Adipocyte (in vitro differentiated cells): Measurements from ENCODE around the gene IPCEF1.
"Not testable (repeated sequence)": the region's sequence is repeated elsewhere in the genome, so short reads cannot be mapped to it uniquely, and the experiment has no call there.

Experiments used
- DNase-seq: peaks from one replicate; pipeline ENCODE4 v3.0.0-alpha.2; 2015; ENCODE audit warnings: low read depth
- H3K27me3 ChIP-seq: replicated peaks from 2 replicates; pipeline ENCODE4 v1.7.0; 2013; ENCODE audit warnings: mild to moderate bottlenecking, low read length, moderate library complexity; ENCODE audit not compliant: control insufficient read depth, insufficient read depth
- H3K36me3 ChIP-seq: 2 replicates; pipeline ENCODE4 v1.7.0; 2013; ENCODE audit warnings: low read length, mild to moderate bottlenecking, moderate library complexity; ENCODE audit not compliant: control insufficient read depth, insufficient read depth, severe bottlenecking
- H3K4me1 ChIP-seq: 2 replicates; pipeline ENCODE4 v1.7.0; 2013; ENCODE audit warnings: mild to moderate bottlenecking, low read length, moderate library complexity; ENCODE audit not compliant: control insufficient read depth, insufficient read depth
- H3K4me3 ChIP-seq: 2 replicates; pipeline ENCODE4 v1.7.0; 2013; ENCODE audit warnings: mild to moderate bottlenecking, low read length, moderate library complexity
- H3K9ac ChIP-seq: 2 replicates; pipeline ENCODE4 v1.7.0; 2013; ENCODE audit warnings: mild to moderate bottlenecking, low read length, moderate library complexity
- H3K9me3 ChIP-seq: 2 replicates; pipeline ENCODE4 v1.7.0; 2013; ENCODE audit warnings: mild to moderate bottlenecking, low read length, moderate library complexity; ENCODE audit not compliant: control insufficient read depth

Gene IPCEF1

DNA sequence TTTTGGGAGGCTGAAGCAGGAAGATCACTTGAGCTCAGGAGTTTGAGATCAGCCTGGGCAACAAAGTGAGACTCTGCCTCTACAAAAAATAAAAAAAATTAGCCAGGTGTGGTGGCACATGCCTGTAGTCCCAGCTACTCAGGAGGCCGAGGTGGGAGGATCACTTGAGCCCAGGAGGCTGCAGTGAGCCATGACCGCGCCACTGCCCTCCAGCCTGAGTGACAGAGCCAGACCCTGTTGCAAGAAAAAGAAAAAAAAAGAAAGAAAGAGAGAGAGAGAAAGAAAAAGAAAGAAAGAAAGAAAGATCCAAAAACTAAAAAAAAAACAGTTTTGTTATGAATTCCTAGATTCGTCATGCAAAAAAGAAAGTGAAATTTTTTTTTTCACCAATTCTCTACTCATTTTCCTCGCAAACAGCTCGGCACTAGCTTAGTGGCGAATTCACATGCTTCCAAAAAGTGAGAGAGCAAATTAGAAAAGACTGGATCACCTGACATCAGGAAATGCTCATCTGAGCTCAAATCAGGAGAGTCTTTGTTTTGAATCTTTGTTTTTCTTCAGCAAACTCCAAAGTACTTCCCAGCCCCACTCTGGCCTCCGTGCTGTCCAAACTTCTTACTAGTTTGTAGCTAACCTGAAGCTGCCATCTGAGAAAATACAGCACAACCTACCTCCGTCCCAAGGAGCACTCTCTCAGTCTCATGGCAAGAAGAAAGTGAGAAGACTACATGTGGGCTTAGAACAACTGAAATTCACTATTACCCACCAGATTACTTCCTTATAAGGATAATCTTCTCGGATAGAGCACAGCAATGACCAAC is 27.0 kb downstream of the IPCEF1 start:
- no peak for DNase-seq
- no peaks in the 10 kb centered on the region for H3K4me1 ChIP-seq

DNA sequence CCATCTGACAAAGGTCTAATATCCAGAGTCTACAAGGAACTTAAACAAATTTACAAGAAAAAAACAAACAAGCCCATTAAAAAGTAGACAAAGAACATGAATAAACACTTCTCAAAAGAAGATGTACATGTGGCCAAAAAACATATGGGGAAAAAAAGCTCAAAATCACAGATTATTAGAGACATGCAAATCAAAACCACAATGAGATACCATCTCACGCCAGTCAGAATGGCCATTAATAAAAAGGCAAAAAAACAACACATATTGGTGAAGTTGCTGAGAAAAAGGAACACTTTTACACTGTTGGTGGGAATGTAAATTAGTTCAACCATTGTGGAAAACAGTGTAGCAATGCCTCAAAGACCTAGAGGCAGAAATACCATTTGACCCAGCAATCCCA is 29.3 kb downstream of the IPCEF1 start:
- not testable (repeated sequence) for H3K4me1 ChIP-seq, H3K36me3 ChIP-seq, H3K9me3 ChIP-seq, H3K27me3 ChIP-seq, H3K4me3 ChIP-seq, H3K9ac ChIP-seq, DNase-seq

More for the DNA sequence above, 27.0 kb downstream of the IPCEF1 start:
- H3K4me3 ChIP-seq, result peak overlapping the region; percentile 37
- no peaks in the 10 kb centered on the region for H3K27me3 ChIP-seq
- H3K9ac ChIP-seq, result peak overlapping the region; percentile 60
- H3K9me3 ChIP-seq, result no peaks in the 10 kb centered on the region
- H3K36me3 ChIP-seq, result no peaks in the 10 kb centered on the region

DNA sequence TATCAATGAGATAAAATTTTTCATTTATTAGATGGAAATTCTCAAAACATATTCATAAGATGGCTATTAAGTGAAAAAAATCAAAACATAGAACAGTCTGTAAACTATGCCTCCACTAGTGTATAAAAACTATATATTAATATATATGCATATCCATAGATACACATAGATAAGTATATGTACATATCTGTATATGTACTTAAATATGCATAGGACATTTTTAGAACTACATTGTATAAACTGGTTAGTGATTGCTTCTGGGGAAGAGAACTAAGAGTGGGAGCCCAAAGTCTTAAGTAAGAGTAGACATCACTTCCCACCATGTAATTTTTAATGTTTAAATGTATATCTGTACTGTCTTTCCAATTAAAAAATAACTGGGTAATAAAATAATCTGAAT is 31.5 kb downstream of the IPCEF1 start:
- no peaks in the 10 kb centered on the region for H3K27me3 ChIP-seq
- H3K9me3 ChIP-seq, result no peaks in the 10 kb centered on the region
- no peaks in the 10 kb centered on the region for H3K36me3 ChIP-seq
- H3K4me3 ChIP-seq, result no peak overlapping the region
- H3K4me1 ChIP-seq, result no peaks in the 10 kb centered on the region
- no peak overlapping the region for H3K9ac ChIP-seq
- no peak for DNase-seq

DNA sequence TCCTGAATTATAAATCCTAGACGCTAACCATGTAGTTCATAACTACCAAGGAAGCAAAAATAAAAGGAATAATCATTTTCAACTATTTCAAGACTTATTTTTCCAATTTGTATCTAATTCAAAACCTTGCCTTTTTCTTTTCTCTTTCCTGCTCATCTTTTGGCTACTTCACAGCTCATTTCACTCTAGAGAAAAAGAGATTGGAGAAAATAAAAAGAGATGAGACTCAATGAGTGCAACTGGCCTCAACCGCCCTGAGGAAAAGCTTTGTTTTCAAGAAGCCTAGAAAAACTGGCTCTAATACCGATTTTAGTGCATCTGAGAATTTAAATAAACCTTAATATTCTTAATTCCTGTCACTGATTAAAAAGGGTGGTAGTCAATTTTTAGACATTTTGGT is 36.4 kb downstream of the IPCEF1 start:
- peak overlapping the region; percentile 64 for H3K4me3 ChIP-seq
- H3K4me1 ChIP-seq, result peaks cover 21% of the 10 kb centered on the region
- H3K9me3 ChIP-seq, result no peaks in the 10 kb centered on the region
- DNase-seq, result no peak
- no peaks in the 10 kb centered on the region for H3K27me3 ChIP-seq
- no peaks in the 10 kb centered on the region for H3K36me3 ChIP-seq
- peak overlapping the region; percentile 54 for H3K9ac ChIP-seq

DNA sequence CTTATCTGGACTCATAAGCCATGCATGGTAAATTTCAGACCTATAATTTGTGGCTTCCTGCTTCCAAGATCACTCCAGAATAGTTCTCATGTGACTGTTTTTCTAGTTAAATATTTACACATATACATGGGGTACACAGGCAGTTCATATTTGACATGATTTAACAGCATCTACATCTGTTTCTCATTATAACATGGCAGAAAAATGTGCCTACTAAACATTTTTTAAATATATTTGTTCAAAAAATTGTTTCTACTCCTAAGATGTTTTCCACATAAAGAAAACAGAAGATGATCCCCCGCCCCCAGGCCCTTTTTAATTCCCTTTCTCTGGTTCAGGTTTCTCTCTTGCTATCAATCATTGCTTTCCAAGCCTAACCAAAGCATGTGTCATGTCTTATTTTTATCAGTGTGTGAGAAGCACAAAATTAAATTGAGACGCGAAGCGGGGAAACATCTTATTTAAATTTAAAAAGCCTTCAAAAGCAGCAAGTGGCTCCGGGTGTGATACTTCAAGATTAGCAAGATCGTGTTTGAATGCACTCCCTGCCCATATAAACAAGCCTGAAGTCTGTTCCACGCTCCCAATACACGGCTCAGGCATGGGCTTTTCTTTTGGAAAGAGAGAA is 37.3 kb downstream of the IPCEF1 start:
- Histone ChIP-seq H3K36me3 (no peaks in the 10 kb centered on the region), H3K4me1 (peaks cover 21% of the 10 kb centered on the region), H3K27me3 (no peaks in the 10 kb centered on the region), H3K4me3 (peak overlapping the region; percentile 64), H3K9me3 (no peaks in the 10 kb centered on the region), H3K9ac (peak overlapping the region; percentile 54)
- peak; percentile 89 for DNase-seq

DNA sequence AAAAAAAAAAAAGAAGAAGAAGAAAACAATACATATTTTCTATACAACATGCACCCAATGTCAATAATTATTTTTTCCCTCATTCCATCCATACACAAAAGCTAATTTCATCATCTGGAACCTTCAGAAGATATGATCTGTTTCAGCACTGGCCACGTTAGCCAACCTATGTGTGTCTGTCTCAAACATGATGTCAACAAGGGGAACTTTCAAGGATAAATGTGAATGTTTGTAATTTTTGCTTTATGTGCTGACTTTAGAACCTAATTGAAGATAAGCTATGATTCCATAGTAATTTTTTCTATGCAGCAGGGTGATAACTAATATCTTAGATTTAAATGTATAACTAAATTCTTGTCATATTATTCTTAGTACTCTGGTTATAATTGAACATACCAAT is 37.9 kb downstream of the IPCEF1 start:
- H3K27me3 ChIP-seq, result no peaks in the 10 kb centered on the region
- DNase-seq, result peak; percentile 74
- peaks cover 21% of the 10 kb centered on the region for H3K4me1 ChIP-seq
- peak overlapping the region; percentile 64 for H3K4me3 ChIP-seq
- no peaks in the 10 kb centered on the region for H3K9me3 ChIP-seq
- H3K9ac ChIP-seq, result no peak overlapping the region
- H3K36me3 ChIP-seq, result no peaks in the 10 kb centered on the region

DNA sequence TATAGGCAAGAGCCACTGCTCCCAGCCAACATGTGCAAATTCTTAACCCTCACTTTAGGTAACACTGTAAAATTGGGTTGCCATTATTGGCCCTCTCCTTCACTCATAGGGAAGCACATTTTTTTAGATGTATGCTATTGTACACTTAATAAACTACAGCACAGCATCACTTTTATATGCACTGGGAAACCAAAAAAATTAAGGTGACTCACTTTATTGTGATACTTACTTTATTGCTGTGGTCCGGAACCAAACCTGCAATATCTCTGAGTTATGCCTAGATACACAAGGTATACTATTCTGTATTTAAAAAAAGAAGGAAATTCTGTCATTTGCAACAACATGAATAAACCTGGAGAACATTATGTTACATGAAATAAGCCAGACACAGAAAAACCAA is 40.5 kb downstream of the IPCEF1 start:
- H3K27me3 ChIP-seq, result no peaks in the 10 kb centered on the region
- DNase-seq, result no peak
- peaks cover 21% of the 10 kb centered on the region for H3K4me1 ChIP-seq
- no peaks in the 10 kb centered on the region for H3K36me3 ChIP-seq
- no peaks in the 10 kb centered on the region for H3K9me3 ChIP-seq
- no peak overlapping the region for H3K9ac ChIP-seq
- no peak overlapping the region for H3K4me3 ChIP-seq

DNA sequence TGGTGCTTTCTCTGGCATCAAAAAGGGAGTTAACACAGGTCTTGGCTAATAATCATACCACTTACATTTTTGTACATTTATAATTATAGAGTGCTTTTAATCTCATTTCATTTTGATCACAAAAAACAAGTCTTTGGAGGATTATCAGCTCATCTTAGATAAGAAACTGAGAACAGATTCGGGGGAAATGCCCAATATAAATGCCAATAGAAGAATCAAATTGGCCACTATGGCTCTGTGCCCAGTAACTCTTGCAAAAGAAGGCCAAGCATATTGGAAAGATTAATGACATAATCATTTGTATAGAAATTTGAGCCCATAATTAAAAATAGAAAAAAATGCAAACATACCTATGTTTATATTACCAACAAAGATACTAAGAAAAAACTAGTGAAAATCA is 42.5 kb downstream of the IPCEF1 start:
- Histone ChIP-seq H3K36me3 (no peaks in the 10 kb centered on the region), H3K9ac (no peak overlapping the region), H3K27me3 (peaks cover 3% of the 10 kb centered on the region), H3K9me3 (no peaks in the 10 kb centered on the region), H3K4me3 (no peak overlapping the region), H3K4me1 (peaks cover 13% of the 10 kb centered on the region)
- peak; percentile 57 for DNase-seq

DNA sequence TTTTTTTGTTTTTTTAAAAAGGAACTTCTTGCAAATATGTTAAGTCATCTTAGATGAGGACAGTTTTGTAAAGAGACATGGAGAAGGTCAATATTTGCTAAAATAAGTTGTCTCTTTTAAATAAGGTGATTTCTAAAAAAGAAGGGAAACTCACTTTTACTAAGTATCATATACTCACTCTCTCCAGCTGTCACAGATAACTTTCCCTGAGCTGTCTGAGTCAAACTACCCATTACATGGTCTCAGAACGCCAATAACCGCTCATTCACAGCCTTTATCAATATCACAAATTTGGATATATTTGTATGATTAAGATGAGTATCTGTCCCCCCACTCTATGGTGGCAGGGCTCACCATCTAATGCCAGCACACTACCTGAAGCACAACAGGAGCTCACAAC is 47.6 kb downstream of the IPCEF1 start:
- no peaks in the 10 kb centered on the region for H3K36me3 ChIP-seq
- no peaks in the 10 kb centered on the region for H3K9me3 ChIP-seq
- H3K4me3 ChIP-seq, result no peak overlapping the region
- H3K27me3 ChIP-seq, result peaks cover 4% of the 10 kb centered on the region
- no peak for DNase-seq
- H3K9ac ChIP-seq, result no peak overlapping the region
- no peaks in the 10 kb centered on the region for H3K4me1 ChIP-seq

DNA sequence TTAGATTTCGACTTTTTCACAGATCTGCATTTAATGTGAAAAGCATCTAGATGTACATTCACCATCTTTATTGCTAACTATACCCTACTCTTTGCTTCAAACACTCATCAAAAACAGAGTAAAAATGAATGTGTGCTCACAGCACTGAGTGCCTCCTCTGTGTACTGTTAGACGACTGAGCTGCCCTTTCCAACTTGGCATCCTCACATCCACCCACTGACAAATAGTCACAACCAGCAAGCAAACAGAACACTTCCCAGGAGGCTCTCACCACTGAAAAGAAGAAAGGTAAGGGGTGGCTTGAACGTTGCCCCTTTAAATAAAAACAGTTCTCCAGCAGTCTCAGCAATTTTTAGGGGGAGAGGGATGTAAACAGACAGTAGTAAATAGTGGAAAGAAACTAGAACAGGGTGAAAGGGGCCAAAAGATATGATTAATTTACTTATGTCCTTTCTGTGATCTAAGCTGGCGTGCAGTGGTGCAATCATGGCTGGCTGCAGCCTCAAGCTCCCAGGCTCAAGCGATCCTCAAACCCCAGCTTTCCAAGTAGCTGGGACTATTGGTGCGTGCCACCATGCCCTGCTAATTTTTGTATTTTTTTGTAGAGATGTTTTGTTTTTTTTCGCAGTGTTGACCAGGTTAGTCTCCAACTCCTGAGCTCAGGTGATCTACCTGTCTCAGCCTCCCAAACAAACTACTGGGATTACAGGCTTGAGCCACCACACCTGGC is 48.7 kb downstream of the IPCEF1 start:
- no peaks in the 10 kb centered on the region for H3K36me3 ChIP-seq
- H3K27me3 ChIP-seq, result peaks cover 4% of the 10 kb centered on the region
- H3K9ac ChIP-seq, result no peak overlapping the region
- no peak overlapping the region for H3K4me3 ChIP-seq
- no peaks in the 10 kb centered on the region for H3K4me1 ChIP-seq
- no peak for DNase-seq
- H3K9me3 ChIP-seq, result no peaks in the 10 kb centered on the region

DNA sequence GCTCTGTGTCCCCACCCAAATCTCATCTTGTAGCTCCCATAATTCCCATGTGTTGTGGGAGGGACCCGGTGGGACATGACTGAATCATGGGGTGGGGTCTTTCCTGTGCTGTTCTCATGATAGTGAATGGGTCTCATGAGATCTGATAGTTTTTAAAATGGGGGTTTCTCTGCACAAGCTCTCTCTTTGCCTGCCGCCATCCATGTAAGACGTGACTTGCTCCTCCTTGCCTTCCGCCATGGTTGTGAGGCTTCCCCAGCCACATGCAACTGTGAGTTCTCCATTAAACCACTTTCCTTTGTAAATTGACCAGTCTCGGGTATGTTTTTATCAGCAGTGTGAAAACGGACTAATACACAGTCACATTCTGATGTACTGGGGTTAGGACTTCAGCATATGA is 49.5 kb downstream of the IPCEF1 start:
- not testable (repeated sequence) for H3K4me3 ChIP-seq, H3K9me3 ChIP-seq, H3K27me3 ChIP-seq, H3K4me1 ChIP-seq, DNase-seq, H3K9ac ChIP-seq, H3K36me3 ChIP-seq
